HG03565 (cell line): ENCODE data around the gene CAPN14.

ENCODE experiments used
- ATAC-seq: cut with Tn5 transposase; IDR thresholded peaks from one replicate; pipeline ENCODE4 v1.9.1; 2021; ENCODE audit warnings: mild to moderate bottlenecking, moderate library complexity; ENCODE audit not compliant: unreplicated experiment

Gene CAPN14

GRCh38 chr2:31217465-31218200 lies at the start of gene CAPN14:
TSS of gene CAPN14 (minus strand) at chr2:31217515. CDS start at chr2:31205447, 12,068 bp downstream.
- no peak for ATAC-seq

- no peak for ATAC-seq
Observed at GRCh38 chr2:31266804-31267203, 49.5 kb upstream of the CAPN14 start.

DNA sequence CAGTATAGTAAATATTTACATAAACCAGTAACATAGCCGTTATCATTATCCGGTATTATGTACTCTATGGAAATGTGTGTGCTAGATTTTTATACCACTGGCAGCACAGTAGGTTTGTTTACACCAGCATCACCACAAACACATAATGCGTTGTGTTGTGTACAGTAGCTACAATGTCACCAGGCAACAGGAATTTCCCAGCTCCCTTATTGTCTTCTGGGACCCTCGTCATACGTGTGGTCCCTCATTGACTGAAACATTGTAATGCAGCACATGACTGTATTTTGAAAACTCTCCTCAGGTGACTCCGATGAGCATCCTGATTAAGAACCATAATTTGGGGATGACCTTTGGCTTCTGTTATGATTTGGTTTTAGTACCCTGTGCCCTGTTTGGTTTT lies 47.9 kb upstream of the CAPN14 start:
- ATAC-seq = no peak

DNA sequence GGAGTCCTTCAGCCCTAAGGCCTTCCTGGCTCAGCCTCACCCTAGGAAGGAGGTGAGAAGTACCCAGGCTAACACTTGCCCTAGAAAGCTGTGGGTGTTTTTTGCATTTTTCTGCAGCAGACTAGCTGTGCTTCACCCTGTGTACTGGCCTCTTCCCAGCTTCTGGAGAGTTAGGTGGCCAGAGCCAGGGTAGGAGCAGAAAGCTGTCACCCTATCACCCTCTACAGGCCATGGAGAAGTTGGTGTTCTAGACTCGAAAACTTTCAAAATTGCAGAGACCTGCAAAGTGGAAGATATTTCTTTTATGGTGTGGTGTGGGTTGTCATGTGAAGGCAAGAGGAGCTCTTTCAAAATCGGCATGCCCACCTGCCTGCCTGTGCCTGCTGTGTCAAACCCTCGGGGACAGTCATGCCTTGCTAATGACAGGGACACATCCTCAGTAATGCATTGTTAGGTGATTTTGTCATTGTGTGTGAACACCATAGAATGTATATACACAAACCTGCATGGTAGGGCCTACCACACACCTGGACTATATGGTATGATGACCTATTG lies 46.4 kb upstream of the CAPN14 start:
- no peak for ATAC-seq

DNA sequence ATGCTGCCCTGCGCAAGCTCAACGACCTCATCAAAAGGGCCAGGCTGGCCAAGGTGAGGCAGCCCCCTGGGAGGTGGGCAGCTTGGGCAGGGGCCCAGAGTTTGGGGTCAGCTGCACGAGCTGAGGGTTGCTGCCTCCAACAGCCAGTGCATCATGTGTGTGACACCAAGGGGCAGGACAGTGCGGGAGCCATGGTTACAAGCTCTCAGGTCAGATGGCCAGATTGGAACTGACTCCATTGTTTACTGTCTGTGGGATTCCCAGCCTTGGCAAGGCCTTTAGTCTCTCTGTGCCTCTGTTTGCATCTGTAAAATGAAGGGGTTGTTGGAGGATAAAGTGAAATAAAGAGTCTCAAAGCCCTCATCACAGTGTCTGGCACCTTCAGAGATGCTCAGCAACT lies 43.6 kb upstream of the CAPN14 start:
- ATAC-seq = no peak

- ATAC-seq = no peak
Observed at GRCh38 chr2:31259075-31259474, 41.8 kb upstream of the CAPN14 start.

GRCh38 chr2:31258351-31258750 lies 41.0 kb upstream of the CAPN14 start:
- peak; percentile 35 for ATAC-seq

DNA sequence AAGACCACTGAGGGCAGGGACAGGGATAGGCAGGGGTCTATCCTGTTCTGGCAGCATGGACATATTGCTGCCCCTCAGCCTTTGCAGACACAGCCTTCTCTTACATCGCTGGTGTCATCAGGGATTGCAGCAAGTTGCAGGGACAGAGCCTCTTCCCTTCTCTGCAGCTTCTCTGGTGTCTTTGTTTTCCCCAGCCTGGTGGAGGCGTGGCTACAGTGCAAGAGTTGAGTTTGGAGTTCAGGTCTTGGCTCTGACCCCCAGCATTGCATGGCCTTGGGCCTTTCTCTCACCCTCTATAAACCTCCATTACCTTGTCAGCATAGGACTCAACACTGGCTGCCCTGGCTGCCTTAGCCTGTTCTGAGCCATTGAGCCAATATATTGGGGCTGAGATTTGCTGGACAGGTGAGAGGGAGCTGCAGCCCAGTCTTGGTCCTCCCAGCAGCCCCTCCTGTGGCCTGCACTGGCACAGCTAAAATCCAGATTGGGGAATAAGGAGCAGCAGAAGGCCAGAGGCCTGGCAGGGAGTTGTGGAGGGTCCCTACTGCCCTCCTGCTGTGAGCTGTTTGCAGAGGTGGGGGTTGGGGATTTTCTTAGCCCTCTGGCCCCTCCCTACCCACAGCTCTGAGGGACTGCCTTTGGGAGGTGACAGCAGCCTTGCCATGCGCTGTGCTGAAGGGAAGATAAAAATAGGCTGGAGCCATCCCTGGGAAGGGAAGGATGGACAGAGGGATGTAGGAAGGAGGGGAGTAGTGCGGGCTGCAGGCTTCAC lies 39.5 kb upstream of the CAPN14 start:
- ATAC-seq = peak; percentile 1

DNA sequence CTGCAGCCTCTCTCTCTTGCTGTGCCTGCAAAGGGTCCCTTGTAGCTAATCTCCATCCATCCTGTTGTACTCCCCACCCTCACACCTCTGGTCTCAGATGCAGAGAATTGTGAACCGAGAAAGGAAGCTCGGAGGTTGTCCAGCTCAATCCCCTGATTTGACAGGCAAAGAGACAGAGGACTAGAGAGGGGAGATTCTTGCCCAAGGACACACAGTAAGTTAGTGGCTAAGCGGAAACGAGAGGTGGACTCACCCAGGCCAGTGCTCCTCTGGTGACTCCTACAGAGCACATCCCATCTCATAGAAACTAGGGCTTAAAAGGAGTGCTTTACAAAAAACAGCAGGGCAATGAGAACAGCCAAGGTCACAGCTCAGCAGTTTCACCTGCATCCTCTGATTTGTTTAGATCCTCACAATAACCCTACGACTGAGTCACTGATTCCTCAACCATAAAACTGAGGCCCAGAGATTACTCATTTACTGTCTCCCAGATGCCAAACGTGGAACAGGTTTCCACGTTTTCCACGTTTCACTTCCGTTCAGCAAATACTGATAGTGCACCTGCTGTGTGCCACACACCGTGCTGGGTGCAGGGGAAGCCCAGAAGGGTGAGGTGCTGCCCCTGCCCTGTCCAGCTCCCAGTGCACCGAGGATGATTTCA lies 38.7 kb upstream of the CAPN14 start:
- ATAC-seq = peak; percentile 66

DNA sequence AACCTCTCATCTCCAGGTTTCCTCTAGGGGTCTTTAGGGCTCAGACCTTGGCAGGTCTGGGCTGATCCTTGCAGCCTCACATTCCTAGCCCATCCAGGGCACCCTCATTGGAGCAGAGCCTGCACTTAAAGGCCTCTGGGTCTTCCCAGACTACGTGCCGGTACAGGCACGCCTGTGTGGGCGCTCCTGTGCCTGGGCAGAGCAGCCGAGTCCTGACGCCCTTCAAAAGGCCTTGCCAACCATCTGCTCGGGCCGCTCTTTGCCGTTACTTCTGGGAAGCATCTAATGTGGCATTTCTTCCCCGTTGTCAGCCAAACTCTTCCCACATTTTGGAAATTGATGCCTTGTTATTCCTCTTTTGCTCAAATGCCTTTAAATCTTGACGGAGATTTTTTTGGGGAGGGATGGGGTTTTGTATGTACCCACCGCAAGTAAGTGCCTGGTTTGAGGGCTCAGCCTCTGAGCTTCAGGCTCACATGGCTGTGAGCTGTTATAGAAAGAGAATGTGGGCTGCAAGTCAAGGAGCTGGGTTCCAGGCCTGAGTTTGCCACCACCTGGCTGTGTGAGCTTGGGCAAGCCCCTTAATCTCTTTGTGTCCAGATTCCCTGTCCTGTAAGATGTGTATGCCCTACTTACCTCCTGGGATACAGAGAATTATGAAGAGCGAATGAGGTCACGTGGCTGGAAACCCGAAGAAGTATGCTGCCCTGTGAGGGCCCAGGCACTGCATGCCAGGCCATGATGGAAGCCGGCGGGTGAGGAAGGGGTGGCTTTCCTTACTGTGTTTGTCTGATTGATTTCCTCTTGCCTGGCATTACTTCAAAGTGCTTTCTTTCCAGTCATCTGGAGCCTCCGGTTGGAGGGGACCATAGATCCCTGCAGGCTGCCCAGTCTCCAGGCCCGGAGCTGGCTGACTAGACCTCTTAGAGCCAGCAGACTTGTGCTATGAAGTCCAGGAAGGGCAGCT lies 37.2 kb upstream of the CAPN14 start:
- no peak for ATAC-seq

- ATAC-seq = no peak
Observed at GRCh38 chr2:31253356-31254131, 36.2 kb upstream of the CAPN14 start.

DNA sequence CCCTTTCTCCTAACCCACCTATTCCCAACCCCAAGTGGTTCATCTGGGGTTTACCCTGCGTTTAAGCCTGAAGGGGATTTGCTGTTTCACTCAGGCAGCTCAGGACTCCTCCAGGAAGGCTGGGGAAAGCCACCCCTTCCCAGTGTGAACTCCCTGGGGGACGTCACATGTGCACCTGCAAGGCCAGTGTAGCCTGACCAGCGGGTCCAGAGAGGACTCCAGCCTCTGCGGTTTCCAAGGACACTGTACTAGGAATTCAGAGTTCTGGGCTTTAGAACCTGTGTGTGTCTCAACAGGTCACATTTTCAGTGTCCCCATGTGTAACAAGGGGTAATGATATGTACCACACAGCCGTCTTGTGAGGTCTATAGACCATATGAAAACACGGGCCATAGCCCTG lies 34.5 kb upstream of the CAPN14 start:
- no peak for ATAC-seq

DNA sequence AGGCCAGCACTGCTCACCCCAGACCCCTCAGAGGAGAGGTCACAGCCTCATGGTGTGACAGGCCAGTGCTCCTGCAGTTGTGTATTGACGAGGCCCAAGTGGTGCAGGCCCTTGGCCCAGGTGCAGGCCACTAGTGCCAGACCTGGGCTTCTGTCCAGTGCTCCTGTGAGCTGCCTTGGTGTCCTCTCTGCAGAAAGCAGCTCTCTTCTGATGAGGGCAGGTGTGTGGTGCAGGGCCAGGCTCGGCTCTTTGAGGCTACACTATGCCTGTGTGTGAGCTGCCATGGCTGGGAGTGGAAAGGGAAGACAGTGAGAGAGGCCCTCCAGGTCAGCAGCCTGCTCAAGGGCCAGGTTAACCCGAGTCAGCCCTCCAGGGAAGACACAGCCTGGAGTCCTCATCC lies 33.7 kb upstream of the CAPN14 start:
- no peak for ATAC-seq

DNA sequence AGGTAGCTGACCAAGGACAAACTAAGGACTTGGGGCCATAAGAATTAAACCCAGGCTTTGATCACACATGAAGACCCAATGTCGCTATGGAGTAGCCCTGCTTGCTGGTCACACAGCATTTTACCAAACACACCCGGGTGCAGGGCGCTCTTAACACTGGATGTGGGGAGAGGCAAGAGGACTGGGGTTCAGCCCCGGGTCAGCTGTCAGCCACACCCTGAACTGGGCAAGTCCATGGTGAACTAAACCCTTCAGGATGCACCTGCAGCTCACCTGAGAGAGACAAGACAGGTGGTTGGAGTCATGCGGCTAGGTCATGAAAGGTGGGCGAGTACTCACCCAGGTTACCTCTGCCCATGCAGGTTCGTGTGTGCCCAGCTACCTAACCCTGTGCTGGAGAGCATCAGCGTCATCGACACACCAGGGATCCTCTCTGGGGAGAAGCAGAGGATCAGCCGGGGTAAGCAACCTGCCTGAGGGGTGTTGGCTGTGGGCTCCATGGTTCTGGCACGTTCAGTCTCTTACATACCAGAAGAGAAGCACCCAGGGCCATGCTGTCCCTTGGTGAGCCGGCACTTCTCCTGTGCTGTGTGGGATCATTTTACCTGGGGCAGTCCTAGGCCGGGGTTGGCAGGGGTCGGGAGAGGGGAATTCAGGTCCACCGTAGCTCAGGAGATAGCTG lies 31.8 kb upstream of the CAPN14 start:
- no peak for ATAC-seq

DNA sequence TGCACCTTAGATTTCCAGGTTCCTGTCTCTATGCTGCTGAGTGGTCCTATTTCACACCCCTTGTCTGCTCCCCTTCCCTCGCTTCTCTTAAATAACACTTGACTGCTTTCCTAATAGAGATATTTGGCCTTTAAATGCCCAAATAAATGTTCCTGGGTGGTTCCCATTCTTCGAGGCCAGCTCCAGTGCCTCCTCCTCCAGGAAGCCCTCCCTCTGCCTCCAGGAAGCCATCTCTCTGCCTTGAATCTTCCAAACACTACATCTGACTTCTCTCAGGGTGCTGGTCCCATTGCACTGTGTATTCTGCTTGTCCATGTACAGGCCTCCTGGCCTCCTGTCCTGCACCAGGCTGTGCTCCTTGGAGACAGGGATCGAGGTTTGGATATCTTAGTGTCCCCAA lies 30.8 kb upstream of the CAPN14 start:
- no peak for ATAC-seq

DNA sequence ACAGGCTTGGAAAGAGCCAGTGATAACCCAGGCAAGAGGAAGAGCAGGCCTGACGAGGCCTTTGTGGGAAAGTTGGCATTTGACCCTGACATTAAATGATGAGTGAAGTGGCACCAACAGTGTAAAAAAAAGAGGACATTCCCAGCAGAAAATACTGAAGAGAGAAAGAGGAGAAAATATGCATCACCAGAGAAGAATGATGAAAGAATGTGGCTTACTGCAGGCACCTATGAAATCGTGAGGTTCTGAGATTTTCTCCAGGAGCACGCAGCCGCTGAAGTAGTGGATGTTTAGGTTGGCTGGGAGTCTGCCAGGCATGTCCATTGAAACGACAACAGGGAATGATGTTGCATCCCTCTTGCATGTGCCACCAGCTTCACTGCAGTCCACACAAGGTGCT lies 30.4 kb upstream of the CAPN14 start:
- no peak for ATAC-seq

DNA sequence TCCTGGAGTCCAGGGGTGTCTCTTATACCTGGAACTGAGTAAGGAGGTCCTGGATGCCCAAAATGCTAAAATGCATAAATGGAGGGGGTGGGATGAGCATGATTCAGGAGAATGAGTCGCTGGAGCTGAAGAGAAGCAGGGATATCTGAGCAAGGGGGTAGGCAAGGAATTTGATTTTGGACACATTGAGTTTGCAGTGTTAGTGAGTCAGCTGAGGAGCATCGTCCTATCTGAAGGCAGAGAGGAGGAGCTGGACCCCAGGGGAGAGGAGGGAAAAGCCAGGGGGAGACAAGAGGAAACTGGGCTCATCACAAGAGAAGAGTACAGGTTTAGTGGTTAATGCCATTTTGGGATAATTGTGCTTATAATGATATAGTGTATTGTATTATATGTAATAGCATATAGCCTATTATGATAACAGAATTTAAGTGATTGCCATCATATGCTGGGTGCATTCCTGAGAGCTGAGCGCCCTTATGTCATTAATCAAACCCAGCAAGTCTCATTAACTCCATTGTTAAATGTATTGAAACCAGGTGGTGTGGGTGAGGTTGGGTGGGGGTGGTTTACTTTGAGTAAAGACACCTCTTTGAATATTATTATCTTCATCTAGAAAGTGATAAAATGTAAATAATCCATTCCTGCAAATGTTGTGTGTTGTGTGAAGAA lies 29.0 kb upstream of the CAPN14 start:
- ATAC-seq = no peak

DNA sequence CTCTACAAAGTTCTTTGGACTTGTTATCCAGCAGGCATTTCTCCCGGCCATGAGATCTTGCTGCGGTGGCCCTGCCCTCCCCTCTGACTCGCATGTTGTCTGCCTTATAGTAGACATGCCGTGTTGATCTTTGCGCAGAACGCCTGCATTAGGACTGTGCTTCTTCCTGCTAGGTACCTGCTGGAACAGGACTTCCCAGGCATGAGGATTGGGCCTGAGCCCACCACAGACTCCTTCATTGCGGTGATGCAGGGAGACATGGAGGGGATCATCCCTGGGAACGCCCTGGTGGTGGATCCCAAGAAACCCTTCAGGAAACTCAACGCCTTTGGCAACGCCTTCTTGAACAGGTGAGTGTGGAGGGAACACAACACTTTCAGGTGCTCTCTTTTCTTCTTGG lies 26.8 kb upstream of the CAPN14 start:
- no peak for ATAC-seq

GRCh38 chr2:31243053-31243452 lies 25.7 kb upstream of the CAPN14 start:
- ATAC-seq = no peak
